GM21786 (cell line): ENCODE measurements around the gene COL11A2.

Source experiments
- ATAC-seq: cut with Tn5 transposase; IDR thresholded peaks from one replicate; pipeline ENCODE4 v1.9.1; 2021; ENCODE audit not compliant: unreplicated experiment

Gene COL11A2

DNA sequence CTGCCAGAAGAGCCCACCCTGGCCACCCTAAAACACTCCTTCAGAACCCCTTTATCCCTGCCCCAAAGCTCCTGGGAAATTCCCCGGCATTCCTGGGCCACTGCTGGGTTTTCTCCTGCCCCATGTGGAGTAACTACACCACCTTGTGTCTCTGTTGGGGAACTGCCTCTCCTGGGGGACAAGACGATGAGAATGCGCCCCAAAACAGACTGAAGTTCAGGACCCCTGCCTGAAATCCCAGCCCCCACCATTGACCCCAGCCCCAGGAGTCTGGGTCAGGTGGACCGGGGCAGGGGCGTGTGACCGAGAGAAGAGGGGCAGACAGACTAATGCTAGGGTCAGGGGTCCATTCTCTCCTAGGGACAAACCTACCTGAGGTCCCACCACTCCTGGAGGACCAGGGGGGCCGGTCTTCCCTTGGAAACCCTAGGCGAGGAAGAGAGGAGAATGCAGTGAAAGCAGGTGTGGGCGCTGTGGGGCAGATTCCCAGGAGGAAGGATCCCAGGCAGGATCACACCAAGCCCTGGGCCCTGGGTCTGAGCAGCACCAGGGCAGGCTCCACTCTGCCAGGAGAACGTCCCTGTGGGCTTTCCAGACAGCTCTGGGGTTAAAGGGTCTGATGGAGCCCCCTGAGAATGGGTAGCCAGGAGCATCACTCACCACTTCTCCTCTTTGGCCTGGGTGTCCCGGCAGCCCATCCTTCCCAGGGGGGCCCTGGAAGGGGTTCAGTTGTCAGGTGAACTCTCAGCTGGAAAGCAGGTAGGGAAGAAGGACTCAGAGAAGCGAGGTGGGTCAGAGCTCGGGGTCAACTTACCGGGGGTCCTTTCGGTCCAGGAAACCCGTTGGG is 19.4 kb downstream of the COL11A2 start:
- ATAC-seq = no peak

DNA sequence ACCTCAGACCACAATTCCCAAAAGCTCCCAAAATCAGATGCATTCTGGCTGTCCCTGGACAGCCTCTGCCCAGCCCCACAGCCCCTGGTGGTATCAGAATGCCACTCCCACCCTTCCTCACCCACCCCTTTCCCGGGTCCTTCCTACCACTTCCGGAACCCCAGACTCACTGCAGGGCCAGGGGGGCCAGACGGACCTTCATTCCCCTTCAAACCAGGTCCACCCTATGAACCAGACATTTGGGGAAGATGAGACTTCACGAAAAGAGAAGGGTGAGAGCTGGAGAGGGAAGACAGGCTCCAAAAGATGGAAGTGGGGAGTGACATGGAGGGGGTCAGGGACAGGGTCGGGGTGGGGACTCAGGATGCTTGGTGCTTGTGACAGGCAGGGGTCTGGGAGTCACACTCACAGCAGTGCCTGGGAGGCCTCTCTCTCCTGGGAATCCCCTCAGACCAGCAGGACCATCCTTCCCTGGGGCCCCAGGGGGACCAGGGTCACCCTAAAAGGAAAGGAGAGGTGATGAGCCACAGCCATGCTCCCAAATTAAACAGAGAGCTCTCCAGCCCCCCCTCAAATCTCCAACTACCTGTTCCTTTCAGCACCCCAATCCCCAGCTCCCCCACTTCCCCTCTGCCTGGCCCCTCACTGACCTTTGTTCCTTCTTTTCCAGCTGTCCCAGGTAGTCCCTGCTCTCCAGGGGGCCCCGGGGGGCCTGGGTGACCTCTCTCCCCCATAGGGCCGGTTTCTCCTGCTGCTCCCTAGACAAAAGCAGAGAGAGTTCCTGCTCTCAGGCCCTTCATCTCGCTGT is 20.2 kb downstream of the COL11A2 start:
- ATAC-seq = no peak

DNA sequence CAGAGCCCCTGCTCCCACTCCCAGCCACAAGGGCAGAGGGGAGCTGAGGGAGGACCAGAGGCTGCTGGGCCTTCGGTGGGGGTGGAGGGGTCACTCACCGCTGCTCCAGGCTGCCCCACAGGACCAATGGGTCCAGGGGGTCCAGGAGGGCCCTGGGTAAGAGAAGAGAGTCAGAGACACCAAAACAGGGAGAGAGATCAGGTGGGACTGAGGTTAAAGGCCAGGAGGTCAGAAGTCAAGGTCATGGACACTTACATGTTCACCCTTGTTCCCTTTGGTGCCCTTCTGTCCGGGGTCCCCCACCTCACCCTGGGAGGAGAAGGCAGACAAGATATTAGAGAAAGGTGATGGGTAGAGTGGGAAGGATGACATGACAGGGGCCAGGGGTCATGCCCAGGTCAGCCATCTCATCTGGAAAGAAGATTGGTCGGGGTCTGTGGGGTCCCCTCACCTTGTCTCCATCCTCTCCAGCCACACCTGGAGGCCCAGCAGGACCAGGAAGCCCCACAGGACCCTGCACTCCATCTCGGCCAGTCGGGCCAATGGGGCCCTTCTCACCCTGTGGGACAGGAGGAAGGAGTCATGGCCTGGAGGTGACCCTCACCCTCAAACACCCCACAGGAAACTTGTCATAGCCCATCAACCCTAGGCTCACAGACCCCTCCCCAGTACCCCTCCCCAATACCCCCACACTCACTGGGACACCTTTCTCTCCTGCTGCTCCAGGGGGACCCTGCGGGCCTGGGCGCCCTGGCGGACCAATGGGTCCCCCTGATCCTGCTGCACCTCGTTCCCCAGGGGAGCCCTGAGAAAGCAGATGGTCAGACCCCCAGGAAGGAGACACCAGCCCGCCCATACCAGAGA is 21.0 kb downstream of the COL11A2 start:
- no peak for ATAC-seq

GRCh38 chr6:33170176-33171015 is 21.9 kb downstream of the COL11A2 start:
- no peak for ATAC-seq

- ATAC-seq = no peak
These were observed 22.7 kb downstream of the COL11A2 start for GRCh38 chr6:33169291-33170175.

DNA sequence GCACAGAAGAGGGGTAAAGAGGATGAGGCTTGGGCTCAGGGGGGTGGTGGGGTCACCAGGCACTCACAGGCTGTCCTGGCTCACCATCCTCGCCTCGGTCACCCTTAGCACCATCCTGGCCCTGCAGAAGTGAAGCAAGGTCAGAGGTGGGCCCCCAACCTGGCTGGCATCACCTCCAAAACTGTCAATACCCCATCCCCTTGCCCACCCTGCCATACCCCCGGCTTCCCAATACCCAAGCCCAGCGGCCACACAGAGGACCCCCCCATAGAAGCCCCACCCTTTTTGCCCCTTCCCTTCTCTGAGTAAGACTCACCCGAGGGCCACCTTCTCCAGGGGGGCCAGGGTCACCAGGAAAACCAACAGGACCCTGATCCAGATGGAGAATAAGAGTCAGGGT is 23.6 kb downstream of the COL11A2 start:
- ATAC-seq = no peak

DNA sequence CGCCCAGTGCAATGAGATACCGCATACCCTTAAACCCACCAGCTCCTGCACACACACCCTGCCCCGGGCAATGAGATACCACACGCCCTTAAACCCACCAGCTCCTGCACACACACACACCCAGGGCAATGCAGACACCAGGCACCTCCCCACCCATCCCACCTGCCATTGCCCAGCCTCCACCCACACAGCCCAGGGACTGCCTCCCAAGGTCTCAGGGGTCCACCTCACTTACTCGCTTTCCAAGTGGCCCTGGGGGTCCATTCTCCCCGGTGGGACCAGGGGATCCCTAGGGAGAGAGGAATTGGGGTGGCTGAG is 24.0 kb downstream of the COL11A2 start:
- no peak for ATAC-seq

DNA sequence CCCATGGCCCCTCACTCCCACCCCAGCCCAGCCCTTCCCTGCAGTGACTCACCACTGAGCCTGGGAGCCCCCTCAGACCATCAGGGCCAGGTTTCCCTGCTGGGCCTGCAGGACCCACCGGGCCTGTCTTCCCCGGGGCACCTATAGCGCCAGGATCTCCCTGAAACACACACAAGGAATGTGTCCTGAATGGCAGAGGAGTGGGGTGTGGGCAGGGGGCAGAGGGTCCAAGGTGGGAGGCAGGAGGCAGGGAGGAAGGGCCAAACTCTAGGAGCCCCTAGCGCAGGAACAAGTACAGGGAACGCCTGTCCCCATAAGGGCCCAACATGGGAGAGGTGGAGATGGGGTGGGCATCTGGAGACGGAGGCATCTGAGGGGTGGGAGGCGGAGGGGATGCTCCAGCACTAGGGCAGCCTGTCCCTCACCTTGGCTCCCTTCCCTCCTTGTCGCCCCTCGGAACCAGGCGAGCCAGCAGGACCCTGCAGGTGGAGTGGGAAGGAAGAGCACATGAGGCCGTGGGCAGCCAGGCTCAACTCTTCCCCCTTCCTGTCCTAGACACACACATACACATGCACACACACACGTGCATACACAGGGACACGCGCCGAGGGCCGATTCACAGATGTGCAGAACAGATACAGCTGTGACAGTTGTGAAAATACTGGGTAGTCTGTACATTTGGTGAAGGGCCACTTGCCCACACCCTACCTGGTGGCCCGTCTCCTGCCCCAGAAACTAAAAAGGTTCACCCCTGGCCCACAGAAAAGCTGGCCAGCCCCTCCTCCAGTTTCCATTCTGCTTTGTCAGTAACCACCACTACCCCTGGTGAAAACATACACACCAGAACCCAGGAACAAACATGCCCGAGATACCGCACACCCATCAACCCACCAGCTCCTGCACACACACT is 24.6 kb downstream of the COL11A2 start:
- ATAC-seq = no peak

- ATAC-seq = no peak
These were observed 25.5 kb downstream of the COL11A2 start for GRCh38 chr6:33166811-33167210.

- ATAC-seq = no peak
These were observed 25.9 kb downstream of the COL11A2 start for GRCh38 chr6:33166363-33166762.

- no peak for ATAC-seq
These were observed 26.5 kb downstream of the COL11A2 start for GRCh38 chr6:33165581-33166258.

- ATAC-seq = no peak
These were observed 27.4 kb downstream of the COL11A2 start for GRCh38 chr6:33164665-33165373.

- no peak for ATAC-seq
These were observed 28.1 kb downstream of the COL11A2 start for GRCh38 chr6:33164176-33164575.

GRCh38 chr6:33163540-33163939 is 28.7 kb downstream of the COL11A2 start:
- ATAC-seq = no peak

- no peak for ATAC-seq
These were observed 30.6 kb downstream of the COL11A2 start for GRCh38 chr6:33161354-33162331.

GRCh38 chr6:33160728-33161344 is 31.4 kb downstream of the COL11A2 start:
- no peak for ATAC-seq
